B cell (primary cell): ENCODE measurements around the gene CEP250. TPM values are rescaled to one million over a fixed set of nuclear protein-coding genes. Genes with fewer than 3 reads are reported as not detected.

Experiments used
- ATAC-seq: fragments of 200-7000 bp; cut with Tn5 transposase; one replicate; pipeline ENCODE4 v1.10.0; 2021; ENCODE audit warnings: low read depth, mild to moderate bottlenecking, moderate number of reproducible peaks, moderate library complexity
- CTCF ChIA-PET: fragments of 350-600 bp; sonication (Branson Sonifier 250); formaldehyde crosslinking; loops from one replicate; lab custom pipeline; 2021; ENCODE audit warnings: antibody characterized with exemption, inconsistent platforms; lab: Charles Lee
- POLR2A ChIA-PET: fragments of 350-600 bp; sonication (Branson Sonifier 250); formaldehyde crosslinking; loops from one replicate; lab custom pipeline; 2021; ENCODE audit warnings: antibody characterized with exemption; lab: Charles Lee
- DNase-seq: peaks from one replicate; pipeline ENCODE4 v3.0.0; 2013
- H2AFZ ChIP-seq: 2 replicates; pipeline ENCODE4 v1.6.1; 2012; ENCODE audit warnings: mild to moderate bottlenecking, low read depth, low read length; ENCODE audit not compliant: insufficient read depth, poor library complexity, severe bottlenecking
- H3K27ac ChIP-seq, 2 donors: 1 replicate in 1 of 2; 2 replicates in 1 of 2; pipeline ENCODE4 v1.5.1; 2012 to 2013; ENCODE audit warnings: low read length in 2 of 2, mild to moderate bottlenecking in 2 of 2, moderate library complexity in 1 of 2
- H3K27me3 ChIP-seq, 4 experiments: fragments of 200-600 bp in 1 of 4; sonication (generic) in 1 of 4; replicated peaks in 1 of 4; 1 replicate in 2 of 4; 2 replicates in 2 of 4; pipeline versions ENCODE4 v1.6.1 to v1.7.0; 2013 to 2016; ENCODE audit warnings: low read length in 3 of 4, mild to moderate bottlenecking in 2 of 4, mixed read lengths in 1 of 4, moderate library complexity in 1 of 4; ENCODE audit not compliant: insufficient read depth in 4 of 4, control insufficient read depth in 3 of 4; ENCODE audit errors: control extremely low read depth in 1 of 4
- H3K36me3 ChIP-seq, 2 experiments: replicated peaks in 1 of 2; 1 replicate in 1 of 2; 2 replicates in 1 of 2; pipeline versions ENCODE4 v1.6.1 to v1.7.1; 2013; ENCODE audit warnings: low read length in 1 of 2; ENCODE audit not compliant: insufficient read depth in 2 of 2, control insufficient read depth in 1 of 2; ENCODE audit errors: control extremely low read depth in 1 of 2, extremely low read depth in 1 of 2
- H3K4me1 ChIP-seq, 2 donors: fragments of 200-600 bp in 1 of 2; sonication (generic) in 1 of 2; 1 replicate in 1 of 2; 2 replicates in 1 of 2; pipeline versions ENCODE4 v1.5.1 to v1.6.1; 2013 to 2017; ENCODE audit warnings: low read length in 2 of 2; ENCODE audit not compliant: control insufficient read depth in 2 of 2, insufficient read depth in 2 of 2
- H3K4me2 ChIP-seq: replicated peaks from 2 replicates; pipeline ENCODE3; 2012; ENCODE audit warnings: mild to moderate bottlenecking, low read depth, low read length; ENCODE audit not compliant: poor library complexity, severe bottlenecking
- H3K4me3 ChIP-seq, 5 experiments: fragments of 200-600 bp in 1 of 5; sonication (generic) in 1 of 5; 1 replicate in 3 of 5; 2 replicates in 2 of 5; pipeline versions ENCODE4 v1.5.1 to v1.7.0; 2011 to 2016; ENCODE audit warnings: low read length in 4 of 5, mild to moderate bottlenecking in 4 of 5, low read depth in 2 of 5, control low read depth in 1 of 5, moderate library complexity in 1 of 5; ENCODE audit not compliant: insufficient read depth in 1 of 5; ENCODE audit errors: control extremely low read depth in 1 of 5, extremely low read depth in 1 of 5
- H3K79me2 ChIP-seq: fragments of 200-600 bp; sonication (generic); one replicate; pipeline ENCODE4 v1.6.0; 2016; ENCODE audit warnings: low read length; ENCODE audit not compliant: control insufficient read depth, insufficient read depth
- H3K9ac ChIP-seq: fragments of 200-600 bp; sonication (generic); 2 replicates; pipeline ENCODE4 v1.6.1; 2017; ENCODE audit warnings: mild to moderate bottlenecking, low read length, moderate library complexity
- H3K9me3 ChIP-seq, 3 donors: one replicate each; pipeline versions ENCODE4 v1.6.1 to v1.7.1; 2013; ENCODE audit warnings: low read length in 2 of 3; ENCODE audit not compliant: control insufficient read depth in 2 of 3, insufficient read depth in 1 of 3; ENCODE audit errors: control extremely low read depth in 1 of 3
- H4K20me1 ChIP-seq: 2 replicates; pipeline ENCODE4 v1.6.0; 2012; ENCODE audit warnings: mild to moderate bottlenecking, low read length; ENCODE audit not compliant: insufficient read depth, control insufficient read depth, poor library complexity, severe bottlenecking
- H3K27ac Mint-ChIP-seq: one replicate; pipeline ENCODE4 v1.8.0; 2021; ENCODE audit warnings: mixed read lengths
- H3K27me3 Mint-ChIP-seq: one replicate; pipeline ENCODE4 v1.8.0; 2021; ENCODE audit warnings: mixed read lengths
- H3K4me1 Mint-ChIP-seq: one replicate; pipeline ENCODE4 v1.8.0; 2021; ENCODE audit warnings: mixed read lengths
- H3K4me3 Mint-ChIP-seq: one replicate; pipeline ENCODE4 v1.8.0; 2021; ENCODE audit warnings: mixed read lengths
- H3K9me3 Mint-ChIP-seq: one replicate; pipeline ENCODE4 v1.8.0; 2022; ENCODE audit warnings: mixed read lengths; ENCODE audit not compliant: insufficient read depth
- CTCF ChIP-seq: fragments of 200-600 bp; IDR thresholded peaks from one replicate; pipeline ENCODE4 v1.8.0; 2022; ENCODE audit warnings: antibody characterized with exemption, mild to moderate bottlenecking
- EZH2 ChIP-seq: IDR thresholded peaks from 2 replicates; pipeline ENCODE4 v1.6.1; 2012; ENCODE audit warnings: borderline replicate concordance, low read depth, mild to moderate bottlenecking, moderate library complexity, low read length; ENCODE audit not compliant: insufficient read depth, poor library complexity, severe bottlenecking
- WGBS: methylation state at CpG from one replicate; pipeline ENCODE4 v1.1.5; 2013; ENCODE audit warnings: missing lambda C conversion rate; ENCODE audit not compliant: insufficient coverage; 5-methylcytosine and 5-hydroxymethylcytosine counted together
- intact Hi-C: fragments of 100-400 bp; cut with micrococcal nuclease; formaldehyde crosslinking; loops from one replicate; pipeline ENCODE4 v1.10.0; 2022
- polyA plus RNA-seq: library from polyadenylated mRNA; depleted of rRNA; stranded (reverse); fragments of >200 nt; gene quantifications from 2 replicates; pipeline ENCODE4 v1.2.3, GENCODE V29; 2012
- total RNA-seq, 2 donors: library from RNA; stranded (reverse); fragments of 120-200 nt in 1 of 2; gene quantifications; 1 replicate in 1 of 2; 2 replicates in 1 of 2; pipeline versions ENCODE4 v1.2.3 to v1.2.4, GENCODE V29; 2013 to 2022

The CEP250 gene
- total and polyA plus RNA-seq, 2 donors (not counting 1 experiment from before 2014, with no cell fraction given) = 14.6 to 78.5 TPM

GRCh38 chr20:35421322-35421721 lies 34.1 kb upstream of the CEP250 start:
- H3K27me3 Mint-ChIP-seq = peaks cover 23% of the 10 kb centered on the region

More at GRCh38 chr20:35421322-35421721, 34.1 kb upstream of the CEP250 start:
- Histone ChIP-seq H3K27ac (no peak overlapping the region), H3K9ac (no peak overlapping the region), H3K27me3 (peaks cover 0 to 5% (median 0%) of the 10 kb centered on the region in 4 experiments), H3K4me1 (no peaks in the 10 kb centered on the region), H3K4me2 (no peak overlapping the region), H2AFZ (no peak overlapping the region), H3K4me3 (no peak overlapping the region), H3K79me2 (no peaks in the 10 kb centered on the region), H3K36me3 (no peaks in the 10 kb centered on the region), H3K9me3 (no peaks in the 10 kb centered on the region), H4K20me1 (no peaks in the 10 kb centered on the region)
- H3K4me1 Mint-ChIP-seq = no peaks in the 10 kb centered on the region
- intact Hi-C loops = no loop called here
- ATAC-seq = no peak
- DNase-seq = no peak
- H3K9me3 Mint-ChIP-seq = no peaks in the 10 kb centered on the region
- no peak for TF ChIP-seq EZH2
- TF ChIP-seq CTCF = no peak
- no peak overlapping the region for H3K4me3 Mint-ChIP-seq
- no CpG with 5 or more reads among the region's 2 CpGs for WGBS
- H3K27ac Mint-ChIP-seq = no peak overlapping the region
- ChIA-PET POLR2A (no interaction called here), CTCF (interaction anchor here (0.9 kb wide), 1 partner anchor 92 kb away, joined by 3 read pairs; no protein-coding TSS in a partner anchor)
